ENCODE data around the gene CPB1.

Gene CPB1

DNA sequence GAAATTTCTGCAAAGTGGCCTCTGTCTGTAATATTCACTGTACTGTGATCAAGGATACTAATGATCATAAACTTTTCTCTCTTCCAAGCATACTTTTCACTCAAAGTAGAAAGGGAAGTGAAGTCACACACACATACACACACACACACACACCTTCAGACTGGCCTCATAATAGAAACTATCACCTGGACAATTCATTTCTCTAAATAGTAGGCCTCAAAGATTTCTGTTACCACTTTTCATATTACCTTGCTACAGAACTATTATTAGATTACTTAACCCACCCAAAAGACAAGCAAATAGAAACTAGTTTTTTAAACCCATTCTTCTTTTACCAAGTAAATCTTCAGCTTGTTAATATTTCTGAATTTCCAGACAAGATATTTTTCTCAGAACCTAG, 12.2 kb downstream of the CPB1 start:
- DNase-seq: no peak

DNA sequence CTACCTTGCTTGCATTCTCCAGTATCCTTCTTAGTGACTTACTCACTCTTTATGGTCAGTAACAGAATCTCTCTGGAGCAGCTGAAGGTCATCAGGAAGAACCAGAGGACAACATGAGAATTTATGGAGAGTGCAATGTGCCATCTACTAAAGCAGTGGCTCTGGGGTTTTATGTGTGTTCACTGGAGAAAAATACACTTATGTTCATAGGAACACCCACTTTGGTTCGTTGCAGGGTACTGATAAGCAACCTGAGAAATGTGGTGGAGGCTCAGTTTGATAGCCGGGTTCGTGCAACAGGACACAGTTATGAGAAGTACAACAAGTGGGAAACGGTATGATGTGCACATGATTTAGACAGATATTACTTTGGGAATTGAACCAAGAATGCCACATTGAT, 12.8 kb downstream of the CPB1 start:
- DNase-seq: no peak

DNA sequence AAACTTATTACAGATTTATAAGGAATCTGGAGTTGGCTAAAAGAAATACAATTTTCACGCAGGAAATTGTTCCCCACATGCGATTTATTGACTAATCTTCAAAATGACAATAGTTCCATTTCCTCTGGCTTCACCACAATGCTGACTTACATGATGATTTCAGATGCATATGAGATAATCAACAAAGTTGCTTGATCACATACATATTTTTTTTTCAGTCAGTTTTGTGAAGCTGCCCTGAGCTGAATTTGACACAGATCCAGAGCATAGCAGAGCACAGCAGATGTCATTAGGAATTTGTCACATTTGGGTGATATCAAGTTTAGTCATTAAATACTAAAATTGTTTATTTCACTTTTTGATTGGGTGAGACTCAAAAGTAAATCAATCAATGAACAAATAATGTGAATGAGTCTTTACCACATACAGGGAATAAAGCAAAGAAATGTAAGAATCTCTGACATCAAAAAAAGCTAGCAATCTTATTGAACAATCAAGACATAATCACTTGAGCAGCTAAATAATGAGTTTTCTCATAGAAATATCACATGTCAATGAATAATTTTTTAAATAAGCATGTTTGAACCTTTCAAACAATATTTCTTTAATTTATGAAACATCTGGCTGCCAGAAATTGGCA, 18.3 kb downstream of the CPB1 start:
- DNase-seq: no peak

DNA sequence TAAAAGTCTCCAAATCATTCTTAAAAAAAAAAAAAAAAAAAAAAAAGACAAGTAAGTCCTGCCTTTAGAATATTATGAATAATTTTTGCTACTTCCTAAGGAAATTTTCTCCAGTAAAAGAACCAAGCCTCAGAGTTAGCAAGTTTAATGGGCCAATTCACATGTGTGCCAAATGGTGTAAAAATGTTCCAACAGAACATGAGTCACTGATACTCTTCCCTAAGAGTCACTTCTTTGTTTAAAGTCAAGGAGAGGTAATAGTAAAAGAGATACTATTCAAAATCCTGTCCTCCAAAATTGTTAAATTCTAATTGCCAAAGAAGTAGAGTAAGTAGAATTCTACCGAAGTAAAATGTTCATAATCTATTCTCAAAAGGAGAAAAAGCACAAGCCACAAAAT, 19.7 kb downstream of the CPB1 start:
- no peak for DNase-seq

DNA sequence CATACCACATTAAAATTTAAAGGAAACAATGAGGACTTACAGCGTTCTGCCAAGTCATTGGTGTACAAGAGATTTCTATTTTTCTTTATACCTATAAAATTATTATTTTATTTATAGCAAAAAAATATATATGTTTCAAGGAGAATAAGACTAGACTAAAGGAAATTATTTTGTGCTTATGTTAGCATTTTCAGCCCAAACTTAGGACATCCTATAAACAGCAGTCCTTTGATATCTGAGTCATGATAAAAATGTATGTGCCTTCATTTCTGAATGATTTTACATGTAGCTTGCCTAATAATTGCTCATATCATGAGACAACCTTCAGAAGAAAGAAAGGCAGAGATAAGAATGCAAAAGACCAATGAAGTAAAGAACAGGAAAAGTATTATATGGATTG, 20.8 kb downstream of the CPB1 start:
- no peak for DNase-seq

DNA sequence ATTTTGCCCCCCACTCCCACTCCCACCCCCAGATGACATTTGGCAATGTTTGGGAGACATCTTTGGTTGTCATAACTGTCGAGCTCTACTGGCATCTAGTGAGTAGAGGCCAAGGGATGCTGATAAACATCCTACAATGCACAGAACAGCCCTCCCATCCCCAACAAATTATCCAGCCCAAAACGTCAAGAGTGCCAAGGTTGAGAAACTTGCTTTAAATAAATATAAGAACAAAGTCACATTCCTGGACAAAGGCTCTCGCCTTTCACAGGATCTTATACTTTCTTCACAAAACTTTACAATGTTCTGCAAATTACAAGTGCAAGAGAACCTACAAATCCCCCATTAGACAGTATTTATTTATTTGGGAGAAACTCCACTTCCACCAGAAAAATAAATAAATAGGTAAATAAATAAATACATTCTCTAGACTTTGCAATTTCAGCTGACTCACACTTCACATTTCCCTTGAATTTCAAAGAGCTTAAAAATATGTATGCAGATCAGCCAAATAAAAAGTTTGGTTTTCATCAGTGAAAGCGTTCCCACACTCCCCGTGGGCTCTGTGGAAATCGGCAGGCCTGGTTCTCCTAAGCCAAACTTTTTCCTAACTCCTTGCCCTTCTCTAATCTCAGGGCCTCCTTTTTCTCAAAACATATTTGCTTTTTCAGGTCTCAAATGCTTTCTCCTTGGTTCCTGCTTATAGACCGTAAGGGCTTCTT, 24.8 kb downstream of the CPB1 start:
- DNase-seq: no peak

DNA sequence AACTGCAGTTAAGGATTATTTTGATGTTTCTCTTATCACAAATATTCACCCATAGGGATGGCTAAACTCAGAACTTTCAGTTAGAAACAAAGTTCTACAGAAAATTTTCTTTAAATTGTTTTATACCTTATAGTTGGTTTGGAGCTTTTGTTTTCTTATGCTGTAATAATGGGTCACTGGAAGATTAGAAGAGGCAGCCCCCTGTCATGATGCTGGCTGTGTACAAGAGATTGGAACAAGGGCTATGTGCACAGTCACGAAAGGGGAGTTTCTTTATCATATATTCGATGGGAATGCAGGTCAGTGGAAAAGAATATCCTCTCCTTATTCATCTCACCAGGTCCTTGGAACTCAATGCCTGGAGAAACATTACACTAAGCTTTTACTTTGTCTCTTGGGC, 25.5 kb downstream of the CPB1 start:
- no peak for DNase-seq

DNA sequence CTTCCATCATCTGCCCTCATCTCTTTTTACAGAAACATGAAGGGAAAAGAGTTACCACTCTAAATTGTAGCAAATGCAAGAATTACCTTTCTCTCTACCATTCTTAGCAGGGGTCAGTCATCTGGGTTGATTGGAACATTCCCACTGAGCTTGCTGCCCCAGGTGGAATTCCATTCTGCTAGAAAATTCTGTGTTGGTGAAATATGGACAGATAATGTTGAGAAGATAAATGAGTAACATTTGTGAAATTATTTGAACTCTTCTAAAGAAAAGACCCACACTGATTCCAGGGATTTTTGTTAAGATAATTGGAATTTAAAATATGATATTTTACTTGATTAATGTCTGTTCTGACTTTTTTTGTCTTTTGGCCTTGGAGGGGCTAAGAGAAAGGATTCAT, 26.4 kb downstream of the CPB1 start:
- no peak for DNase-seq

DNA sequence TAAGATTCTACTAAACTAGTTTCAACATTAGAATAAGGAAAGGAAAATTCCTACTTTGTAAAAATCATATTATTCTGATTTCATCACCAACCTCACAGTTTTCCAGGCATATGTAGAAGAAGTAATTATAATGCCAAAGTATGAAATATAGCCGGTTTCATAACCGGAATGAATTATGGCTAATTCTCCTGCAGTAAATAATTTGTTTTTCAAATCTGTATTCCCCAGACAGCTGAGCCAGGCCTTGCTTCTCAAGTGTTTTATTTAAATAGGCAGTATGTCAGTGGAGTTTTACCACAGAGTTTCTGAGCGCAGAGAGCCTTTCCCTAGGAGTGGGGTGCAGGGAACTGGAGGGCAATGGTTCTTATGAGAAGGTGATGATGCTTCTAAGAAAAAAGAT, 28.8 kb downstream of the CPB1 start:
- peak; percentile 70 to 84 for DNase-seq

DNA sequence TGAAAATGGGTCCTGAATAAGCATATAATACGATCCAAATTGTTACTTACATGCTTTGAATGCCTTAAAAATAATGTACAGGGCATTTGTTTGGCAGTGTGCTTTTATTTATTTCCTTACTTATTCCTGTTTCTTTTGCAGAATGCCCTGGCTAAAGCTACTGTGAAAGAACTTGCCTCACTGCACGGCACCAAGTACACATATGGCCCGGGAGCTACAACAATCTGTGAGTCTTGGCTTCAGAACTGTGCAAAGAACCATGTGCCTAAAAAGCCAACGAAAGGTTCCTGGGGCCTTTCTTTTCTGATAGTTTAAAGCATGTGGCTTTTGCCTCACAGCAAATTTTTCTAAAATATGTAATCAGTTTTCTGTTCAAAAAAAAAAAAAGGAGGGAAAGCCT, 29.7 kb downstream of the CPB1 start:
- no peak for DNase-seq

DNA sequence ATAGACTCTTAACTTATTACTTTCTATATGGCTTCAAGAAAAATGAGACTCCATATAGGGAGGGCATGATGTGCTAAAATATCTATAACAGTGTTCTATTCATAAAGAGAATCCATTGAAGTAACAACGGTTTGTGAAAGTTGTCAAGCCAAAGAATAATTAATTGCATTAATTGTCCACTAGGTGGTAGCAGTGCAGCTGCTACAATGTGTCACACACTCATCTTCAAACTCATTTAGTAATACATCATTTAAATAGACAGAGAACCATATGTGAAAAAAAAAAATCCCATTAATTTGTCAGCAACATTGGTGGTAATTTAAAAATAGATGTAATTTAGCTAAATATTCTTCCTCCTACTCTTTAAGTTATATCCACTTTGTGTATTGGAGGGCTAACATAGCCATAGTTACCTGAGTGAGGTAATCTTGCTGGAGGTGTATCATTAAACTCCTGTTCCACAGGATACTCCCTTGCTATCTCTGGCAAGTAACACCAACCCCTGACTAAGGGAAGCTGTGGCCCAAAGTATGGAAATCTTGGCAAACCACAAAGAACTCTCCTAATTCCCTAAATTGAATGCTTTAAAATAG, 33.8 kb downstream of the CPB1 start:
- peak; percentile 21 to 65 for DNase-seq

DNA sequence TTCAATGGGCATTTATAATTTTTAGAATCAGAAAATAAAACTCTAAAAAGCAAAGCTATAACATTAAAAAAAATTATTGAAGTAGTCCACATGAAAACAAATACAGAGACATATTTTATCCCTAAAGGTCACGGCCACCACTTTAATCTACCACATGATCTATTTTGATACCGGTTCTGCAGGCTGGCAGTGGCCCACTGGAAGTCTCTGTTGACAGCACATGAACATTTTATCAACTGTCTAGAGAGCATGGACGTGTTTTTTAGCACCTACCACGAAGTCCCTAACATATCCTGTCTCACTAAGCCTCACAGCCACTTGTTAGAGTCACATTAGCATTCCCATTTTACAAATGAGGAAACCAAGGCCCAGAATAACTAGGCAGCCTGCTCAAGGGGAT, 35.7 kb downstream of the CPB1 start:
- no peak for DNase-seq

DNA sequence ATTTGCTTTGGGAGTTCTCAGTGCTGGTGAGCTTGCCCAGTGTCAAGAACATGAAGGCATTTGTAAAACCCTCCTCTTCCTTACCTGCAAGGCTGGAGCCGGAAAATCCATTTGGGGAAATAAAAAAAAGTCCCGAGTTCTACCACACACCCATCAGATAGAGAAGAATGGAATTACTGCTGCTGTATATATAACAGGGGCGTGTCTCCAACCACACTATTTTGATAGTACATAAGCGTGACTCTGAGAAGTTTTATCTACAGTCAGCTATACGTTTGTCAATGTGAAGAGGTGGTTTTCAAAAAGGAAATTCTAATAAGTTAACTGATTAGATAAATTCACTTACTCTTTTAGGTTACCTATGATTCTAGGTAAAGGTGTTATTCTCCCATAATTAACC, 36.2 kb downstream of the CPB1 start:
- DNase-seq: no peak

DNA sequence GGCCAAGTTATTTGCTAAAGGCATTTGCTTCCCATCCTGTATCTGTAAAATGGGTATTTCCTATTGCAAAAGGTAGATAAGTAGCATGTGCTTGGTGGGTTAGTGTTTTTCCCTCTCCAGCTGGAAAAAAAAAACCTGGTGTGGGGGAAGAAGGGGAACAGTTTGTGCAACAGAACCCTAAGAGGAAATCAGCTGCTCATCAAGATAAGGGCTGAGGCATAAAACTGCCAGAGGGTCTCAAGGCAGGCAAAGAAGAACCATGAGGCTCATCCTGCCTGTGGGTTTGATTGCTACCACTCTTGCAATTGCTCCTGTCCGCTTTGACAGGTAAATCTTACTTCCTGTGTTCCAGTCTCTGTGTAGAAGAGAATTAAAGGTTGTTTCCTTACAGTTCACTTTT, 37.4 kb downstream of the CPB1 start, which contains the start of gene CPA3:
CPA3 (plus strand) TSS at position 248 of the 400 bp plus-strand sequence; CDS start at position 260, 12 bp downstream.
- no peak for DNase-seq

DNA sequence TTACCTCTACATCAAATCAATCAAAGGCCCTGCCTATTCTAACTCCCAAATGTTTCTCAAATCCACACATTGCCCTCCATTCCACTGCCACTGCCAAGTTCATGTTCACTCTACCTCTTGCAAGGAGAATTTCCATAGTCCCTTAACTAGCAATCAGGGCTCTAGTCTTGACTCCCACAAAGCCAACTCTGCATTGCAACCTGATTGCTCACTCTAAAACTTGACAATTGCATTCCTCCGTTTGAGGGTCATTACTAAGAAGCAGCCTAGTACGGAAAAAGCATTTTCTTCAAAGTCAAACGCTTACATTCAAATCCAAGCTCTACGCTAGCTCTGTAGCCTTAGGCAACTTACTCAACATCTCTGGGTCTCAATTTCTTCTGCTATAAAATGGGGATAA, 38.6 kb downstream of the CPB1 start:
- DNase-seq: no peak

DNA sequence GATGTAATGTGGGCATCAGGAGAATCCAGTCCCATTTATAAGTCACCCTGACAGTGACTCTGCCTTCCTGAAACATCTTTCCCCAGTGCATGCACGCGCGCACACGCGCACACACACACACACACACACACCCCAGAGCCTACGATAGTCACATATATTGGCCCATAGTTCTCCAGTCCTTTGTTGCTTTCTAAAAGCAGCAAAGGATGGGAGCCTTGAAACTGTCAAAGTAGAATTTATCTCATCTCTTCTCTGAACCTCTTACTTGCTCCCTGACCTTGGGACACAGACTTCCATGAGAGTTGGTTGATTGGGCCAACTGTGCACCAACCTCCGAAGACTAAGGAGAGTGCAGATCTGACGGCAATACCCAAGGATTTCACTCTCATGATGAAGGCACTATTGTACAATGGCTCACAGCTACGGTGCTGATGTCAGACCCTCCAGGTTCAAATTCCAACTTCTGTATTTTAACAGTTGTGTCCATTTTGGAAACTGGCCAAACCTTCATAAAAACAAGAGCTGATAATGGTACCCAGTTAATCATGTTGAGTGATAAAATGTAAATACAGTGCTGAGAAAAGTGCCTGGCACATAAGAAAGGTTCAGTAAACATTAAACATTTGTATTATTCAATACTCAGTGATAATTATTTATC, 45.8 kb downstream of the CPB1 start:
- DNase-seq: no peak

DNA sequence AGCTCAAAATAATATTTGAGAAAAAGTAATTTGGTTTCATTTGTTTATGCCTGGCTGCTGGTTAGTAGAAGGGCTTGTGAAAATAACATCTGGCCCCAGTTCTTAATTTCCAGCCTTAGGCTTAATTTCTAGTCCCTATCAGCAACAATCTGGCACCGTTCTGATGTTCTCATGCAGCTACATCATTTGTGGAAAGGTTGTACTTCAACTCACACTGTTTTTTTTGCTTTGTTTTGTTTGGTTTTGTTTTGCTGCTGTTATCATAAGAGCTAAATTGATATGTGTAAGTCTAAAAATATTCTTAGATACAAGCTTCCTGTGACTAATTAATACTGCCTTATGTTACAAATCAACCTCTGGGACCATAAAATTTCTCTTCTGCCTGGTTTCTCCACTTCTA, 46.4 kb downstream of the CPB1 start:
- DNase-seq: no peak

DNA sequence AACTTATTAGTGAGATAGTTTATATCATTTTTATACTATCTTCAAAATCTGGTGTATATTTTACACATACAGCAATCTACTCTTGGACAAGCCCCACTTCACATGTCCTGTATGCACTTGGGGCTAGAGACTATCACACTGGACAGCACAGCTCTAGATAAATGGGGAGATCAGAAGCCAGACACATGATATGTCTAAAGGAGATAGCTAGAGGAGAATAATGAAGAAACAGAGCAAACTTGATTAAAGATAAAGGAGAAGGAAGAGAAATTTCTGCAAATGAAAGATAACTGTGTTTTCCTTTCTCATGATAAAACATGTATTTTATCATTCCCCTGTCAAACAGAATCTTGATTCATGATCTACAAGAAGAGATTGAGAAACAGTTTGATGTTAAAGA, 50.5 kb downstream of the CPB1 start:
- DNase-seq: no peak

DNA sequence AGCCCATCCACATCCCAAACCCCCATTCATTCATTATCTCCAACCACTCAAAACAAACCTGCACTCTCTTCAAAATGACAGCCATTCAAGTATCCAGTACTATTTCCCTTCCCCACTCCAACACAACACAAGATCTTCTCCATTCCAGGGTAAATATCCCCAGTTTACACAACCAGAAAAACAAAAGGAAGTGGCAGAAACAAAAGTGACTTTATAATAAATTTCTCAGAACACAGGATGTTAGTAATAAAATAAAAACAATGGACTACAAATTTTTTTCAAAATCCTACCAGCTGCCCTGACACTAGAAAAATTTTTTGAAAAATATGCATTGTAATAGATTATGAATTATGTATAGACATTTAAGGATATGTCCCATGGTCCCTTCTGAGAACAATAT, 51.6 kb downstream of the CPB1 start:
- DNase-seq: no peak

DNA sequence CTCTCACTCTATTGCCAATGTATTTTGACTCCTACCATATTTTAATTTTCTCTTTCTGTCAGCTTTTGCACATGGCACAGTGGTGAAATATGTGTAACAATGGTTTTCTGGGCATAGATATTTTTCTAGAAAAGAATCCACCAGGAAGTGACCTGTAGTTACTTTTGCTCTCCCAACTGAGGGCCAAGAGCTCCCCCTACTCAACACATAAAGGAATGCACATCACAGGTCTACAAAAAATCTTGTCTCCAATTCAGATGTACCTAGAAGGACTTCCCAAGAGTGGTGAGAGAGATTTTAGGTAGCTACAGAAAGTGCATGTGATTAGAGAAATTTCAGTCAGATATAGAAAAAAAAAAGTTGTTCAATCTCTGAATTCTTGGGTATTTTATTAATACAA, 53.1 kb downstream of the CPB1 start:
- DNase-seq: peak in 1 of 2 experiments; percentile 45

DNA sequence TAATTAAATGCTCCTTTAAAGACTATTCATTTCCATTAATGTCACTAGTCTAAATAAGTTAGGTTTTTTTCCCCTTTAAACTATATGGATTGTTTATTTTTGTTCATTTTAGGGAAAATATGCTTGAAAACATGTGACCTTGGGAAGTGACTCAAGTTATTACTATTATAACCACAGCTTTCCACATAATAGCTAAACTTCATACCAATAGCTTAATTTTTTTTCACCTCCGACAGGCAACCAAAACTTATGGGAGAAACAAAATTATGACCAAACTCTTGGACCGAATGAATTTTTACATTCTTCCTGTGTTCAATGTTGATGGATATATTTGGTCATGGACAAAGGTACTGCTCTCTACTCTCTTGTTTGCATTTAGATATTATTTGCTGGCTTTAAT, 53.7 kb downstream of the CPB1 start:
- no peak for DNase-seq

DNA sequence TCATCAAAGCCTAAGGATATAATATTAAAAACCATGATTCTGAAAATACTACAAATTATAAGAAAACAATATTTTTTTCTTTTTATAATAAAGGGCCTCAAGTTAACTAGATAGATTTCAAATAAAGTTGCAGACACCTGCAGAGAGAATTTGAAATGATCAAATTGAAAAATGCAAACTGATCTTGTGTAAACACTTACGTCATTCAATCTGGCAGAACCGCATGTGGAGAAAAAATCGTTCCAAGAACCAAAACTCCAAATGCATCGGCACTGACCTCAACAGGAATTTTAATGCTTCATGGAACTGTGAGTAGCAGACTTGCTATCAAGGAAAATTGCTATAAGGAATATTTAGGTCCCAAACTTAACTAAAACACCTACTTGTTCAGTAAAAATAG, 54.7 kb downstream of the CPB1 start:
- DNase-seq: no peak

DNA sequence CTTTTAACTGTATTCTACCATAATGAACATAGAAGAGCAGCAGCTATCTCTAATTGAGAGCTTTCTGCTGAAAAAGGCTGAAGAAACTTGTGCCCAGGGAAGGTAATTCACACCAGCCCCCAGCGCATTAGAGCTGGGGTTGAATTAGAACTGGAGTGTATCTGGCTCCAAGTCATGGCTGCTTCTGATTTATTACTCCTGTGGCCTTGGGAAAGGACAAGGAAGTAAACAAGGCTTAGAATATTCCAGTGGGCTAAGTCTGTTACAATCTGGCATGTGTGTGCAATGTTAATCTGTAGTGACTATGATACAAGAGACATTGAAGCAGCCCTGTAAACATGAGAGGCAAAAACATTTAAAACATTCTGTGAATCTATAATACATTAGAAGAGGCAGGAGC, 55.6 kb downstream of the CPB1 start:
- no peak for DNase-seq

DNA sequence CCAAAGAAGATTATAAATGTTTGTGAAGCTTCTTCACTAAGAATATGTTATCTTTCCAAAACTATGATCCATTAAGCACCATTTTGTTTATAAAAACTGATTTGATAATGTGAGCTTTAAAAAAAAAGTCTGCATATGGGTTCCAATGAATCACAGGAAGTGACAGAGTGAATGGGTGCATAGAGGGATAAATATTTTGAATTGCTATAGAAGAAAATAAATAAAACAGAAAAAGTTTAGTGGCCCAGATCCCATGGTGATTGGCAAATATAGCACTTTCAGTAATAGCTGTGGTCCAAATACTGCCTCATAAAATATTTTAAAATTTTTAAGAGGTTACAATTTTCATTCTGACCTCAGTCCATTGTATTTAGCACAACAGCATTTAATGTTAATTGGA, 56.6 kb downstream of the CPB1 start:
- no peak for DNase-seq

All from NCI-H526 (cell line).